Esophagus muscularis mucosa (tissue), 3 donors: ENCODE results near the gene ARHGEF10L.

Source experiments
- CTCF ChIP-seq, 3 experiments: fragments of 200-600 bp in 2 of 3; fragments of 450-650 bp in 1 of 3; sonication (generic) in 2 of 3; IDR thresholded peaks; one replicate each; pipeline ENCODE4 v1.5.1; 2017 to 2019; ENCODE audit warnings: antibody characterized with exemption in 3 of 3, mild to moderate bottlenecking in 2 of 3, moderate library complexity in 1 of 3
- EP300 ChIP-seq: sonication (generic); formaldehyde crosslinking; IDR thresholded peaks from one replicate; pipeline ENCODE4 v1.6.1; 2017; ENCODE audit warnings: antibody characterized with exemption

- TF ChIP-seq CTCF (IDR thresholded peaks at IDR 0.05) (no peak), EP300 (no peak)
Observed at GRCh38 chr1:17535300-17535936, 4.1 kb upstream of the ARHGEF10L start.
